HG03196 (cell line): ENCODE data around the gene HYOU1.
A peak's percentile ranks its signal among the peaks of the same experiment; 100 is the strongest.
"Not testable (repeated sequence)": the region's sequence is repeated elsewhere in the genome, so short reads cannot be mapped to it uniquely, and the experiment has no call there.

Source experiments
- ATAC-seq: cut with Tn5 transposase; IDR thresholded peaks from one replicate; pipeline ENCODE4 v1.9.1; 2021; ENCODE audit not compliant: unreplicated experiment

HYOU1 gene

DNA sequence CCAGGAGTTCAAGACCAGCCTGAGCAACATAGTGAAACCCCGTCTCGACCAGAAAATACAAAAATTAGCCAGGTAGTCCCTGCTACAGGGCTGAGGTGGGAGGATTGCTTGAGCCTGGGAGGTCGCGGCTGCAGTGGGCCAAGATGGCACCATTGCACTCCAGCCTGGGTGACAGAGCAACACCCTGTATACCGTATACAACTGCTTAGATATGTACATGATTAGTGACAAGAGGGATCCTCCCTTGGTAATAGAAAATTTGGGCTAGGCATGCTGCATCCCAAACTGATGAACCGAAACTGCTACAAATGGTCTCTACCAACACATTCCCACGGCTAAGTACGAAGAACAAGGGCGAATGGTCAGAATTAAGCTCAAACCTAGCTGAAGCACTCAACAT, 14.1 kb downstream of the HYOU1 start:
- no peak for ATAC-seq

DNA sequence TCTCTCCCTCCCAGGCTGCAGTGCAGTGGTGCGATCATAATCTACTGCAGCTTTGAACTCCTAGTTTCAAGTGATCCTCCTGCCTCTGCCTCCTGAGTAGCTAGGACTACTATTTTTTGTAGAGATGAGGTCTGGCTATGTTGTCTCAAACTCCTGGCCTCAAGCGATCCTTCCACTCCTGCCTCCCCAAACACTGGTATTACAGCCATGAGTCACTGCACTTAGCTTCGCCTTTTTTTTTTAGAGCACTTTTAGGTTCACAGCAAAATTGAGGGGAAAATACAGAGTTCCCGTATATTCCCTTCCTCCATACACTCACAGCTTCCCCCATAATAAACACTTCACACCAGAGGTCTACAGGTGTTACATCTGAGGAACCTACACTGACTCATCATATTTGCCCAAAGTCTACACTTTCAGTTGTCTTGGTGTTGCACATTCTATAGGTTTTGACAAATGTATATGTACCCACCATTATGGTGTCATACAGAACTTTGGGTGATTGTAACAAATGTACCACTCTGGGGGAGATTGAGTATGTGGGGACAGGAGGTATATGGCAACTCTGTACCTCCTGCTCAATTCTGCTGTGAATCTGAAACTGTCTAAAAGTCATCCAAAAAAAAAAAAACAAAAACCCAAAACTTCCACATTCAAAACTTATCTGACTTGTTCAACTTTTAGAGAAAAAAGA, 15.0 kb downstream of the HYOU1 start:
- ATAC-seq: no peak

DNA sequence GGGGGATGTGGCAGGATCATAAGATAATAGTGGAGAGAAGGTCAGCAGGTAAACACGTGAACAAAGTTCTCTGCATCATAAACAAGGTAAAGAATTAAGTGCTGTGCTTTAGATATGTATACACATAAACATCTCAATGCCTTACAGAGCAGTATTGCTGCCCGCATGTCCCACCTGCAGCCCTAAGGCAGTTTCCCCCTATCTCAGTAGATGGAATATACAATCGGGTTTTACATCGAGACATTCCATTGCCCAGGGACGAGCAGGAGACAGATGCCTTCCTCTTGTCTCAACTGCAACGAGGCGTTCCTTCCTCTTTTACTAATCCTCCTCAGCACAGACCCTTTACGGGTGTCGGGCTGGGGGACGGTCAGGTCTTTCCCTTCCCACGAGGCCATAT, 17.5 kb downstream of the HYOU1 start:
- not testable (repeated sequence) for ATAC-seq

DNA sequence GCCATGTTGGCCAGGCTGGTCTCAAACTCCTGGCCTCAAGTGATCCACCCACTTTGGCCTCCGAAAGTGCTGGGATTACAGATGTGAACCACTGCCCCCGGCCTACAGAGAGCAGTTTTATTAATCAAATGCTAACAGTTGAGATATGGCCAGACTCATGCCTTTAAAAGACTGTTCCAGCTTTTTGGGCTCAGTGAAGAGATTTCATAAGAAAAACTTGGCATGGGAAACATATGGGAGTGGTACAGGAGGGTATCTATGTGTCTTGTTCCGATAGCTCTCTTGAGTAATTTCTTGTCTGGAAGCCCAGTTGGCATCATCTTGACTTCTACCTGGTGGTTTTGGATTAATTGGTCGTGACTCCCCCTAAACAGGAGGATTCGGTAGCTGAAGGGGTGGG, 18.1 kb downstream of the HYOU1 start:
- ATAC-seq: no peak

DNA sequence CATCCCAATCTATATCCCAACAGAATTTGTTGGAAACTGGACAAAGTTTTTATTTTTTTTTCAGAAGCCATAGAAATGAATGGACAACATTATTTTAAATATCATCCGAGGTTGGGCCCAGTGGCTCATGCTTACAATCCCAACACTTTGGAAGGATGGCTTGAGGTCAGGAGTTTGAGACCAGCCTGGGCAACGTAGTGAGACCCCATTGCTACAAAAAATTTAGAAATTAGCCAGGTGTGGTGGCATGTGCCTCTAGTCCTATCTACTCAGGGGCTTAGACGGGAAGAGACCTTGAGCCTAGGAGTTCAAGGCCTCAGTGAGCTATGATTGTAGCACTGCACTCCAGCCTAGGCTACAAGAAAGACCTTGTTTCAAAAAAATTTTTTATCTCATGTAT, 22.2 kb downstream of the HYOU1 start:
- ATAC-seq: no peak

DNA sequence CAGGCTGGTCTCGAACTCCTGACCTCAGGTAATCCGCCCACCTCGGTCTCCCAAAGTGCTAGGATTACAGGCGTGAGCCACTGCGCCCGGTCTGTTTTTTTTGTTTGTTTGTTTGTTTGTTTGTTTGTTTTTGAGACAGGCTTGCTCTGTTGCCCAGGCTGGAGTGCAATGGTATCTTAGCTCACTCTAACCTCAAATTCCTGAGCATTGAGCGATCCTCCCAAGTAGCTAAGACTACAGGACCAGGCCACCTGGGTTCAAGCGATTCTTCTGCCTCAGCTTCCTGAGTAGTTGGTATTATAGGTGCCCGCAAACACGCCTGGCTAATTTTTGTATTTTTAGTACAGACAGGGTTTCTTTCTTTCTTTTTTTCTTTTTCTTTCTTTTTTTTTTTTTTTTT, 23.6 kb downstream of the HYOU1 start:
- ATAC-seq: not testable (repeated sequence)

DNA sequence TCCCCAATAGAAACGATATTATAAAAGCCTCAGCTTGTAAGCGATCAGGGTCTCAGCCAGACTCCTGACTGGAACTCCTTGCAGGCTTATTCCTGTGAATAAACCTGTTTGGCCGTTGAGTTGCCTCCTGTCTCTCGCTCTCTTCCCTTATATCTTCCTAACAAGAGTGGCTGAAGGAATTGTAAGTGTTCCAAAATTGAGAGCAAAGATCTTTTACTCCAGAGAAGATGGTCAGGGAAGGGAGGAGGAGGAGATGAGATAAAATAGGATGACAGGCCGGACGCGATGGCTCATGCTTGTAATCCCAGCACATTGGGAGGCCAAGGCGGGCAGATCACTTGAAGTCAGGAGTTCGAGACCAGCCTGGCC, 25.1 kb downstream of the HYOU1 start:
- no peak for ATAC-seq

DNA sequence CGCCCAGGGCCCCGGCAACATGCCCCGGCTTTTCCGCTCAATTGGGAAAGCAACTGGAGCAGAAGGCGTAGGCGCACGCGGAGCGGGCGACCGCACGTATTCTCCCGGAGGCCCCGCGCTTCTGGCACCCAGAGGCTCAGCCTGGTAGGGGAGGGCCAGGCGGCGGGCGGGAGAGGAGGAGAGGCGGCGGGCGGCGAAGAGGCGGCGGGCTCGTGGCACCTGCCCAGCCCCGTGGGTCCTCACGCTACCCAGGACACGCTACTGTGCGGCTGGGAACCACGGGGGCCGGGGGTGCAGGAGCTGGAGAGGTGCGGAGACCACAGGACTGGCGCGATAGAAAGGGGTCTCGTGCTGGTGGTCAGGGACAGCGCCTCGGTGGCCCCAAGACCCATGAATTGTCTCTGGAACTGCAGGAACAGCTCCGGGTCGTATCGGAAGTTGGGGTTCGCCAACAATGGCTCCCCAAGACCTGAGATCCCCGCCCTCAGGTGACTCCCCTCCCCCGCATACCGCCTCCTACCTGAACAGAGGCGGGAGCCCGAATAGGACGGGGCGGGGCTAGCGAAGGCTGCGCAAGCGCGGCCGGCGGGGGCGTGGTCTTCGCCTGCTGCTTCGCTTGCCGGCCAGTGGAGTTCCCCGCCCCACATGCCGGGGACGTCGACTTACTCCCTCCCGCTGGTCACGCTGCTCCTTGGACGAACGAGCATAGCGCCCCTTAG, 26.5 kb downstream of the HYOU1 start, which contains the start of gene SLC37A4:
SLC37A4 (minus strand) TSS at position 549 of the 719 bp plus-strand sequence.
- peak; percentile 90 for ATAC-seq

DNA sequence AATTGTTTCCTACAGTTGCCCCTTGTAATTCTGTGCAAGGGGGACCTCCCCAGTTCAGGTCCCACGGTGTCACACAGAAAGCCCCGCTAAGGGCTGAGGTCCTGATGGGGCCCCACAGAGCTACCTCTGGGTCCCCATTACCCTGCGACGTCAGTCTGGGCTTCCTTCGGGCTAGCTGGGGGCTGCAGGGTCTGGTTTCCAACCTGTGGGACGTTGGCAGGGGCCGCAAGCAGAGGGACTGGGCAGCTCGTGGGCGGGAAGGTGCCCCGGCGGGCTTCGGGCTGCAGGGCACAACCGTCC, 27.0 kb downstream of the HYOU1 start:
- peak; percentile 7 for ATAC-seq

DNA sequence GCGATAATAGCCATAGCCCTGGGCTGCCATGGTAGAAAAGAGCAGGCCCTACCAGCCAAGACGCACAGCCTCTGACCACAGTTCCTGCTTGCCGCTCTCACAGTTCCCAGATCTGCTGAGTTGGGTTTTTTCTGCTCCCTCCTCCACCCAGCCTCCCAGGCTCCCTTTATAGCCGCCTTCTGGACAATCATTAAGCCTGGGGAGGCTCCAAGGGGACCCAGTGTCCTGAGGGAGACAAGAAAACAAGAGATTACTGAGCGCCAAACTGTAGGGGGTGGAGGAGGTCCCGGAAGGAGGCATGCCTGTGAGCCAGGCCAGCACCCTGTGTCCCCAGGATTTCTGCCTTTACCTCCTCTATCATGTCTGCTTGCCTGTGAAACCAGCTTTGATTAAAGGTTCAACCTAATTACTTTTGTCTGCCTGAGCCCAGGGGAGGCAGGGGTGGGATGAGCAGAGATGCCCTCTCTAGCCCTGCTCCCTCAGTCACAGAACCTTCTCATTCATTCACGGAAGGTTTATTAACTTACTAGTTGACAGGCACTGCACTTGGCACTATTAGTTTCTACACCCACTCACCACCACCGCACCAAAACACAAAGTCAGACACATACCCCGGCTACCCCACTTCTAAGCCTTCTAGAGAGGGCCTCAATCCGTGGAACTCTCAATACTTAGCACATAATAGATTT, 27.5 kb downstream of the HYOU1 start:
- peak; percentile 0 for ATAC-seq

DNA sequence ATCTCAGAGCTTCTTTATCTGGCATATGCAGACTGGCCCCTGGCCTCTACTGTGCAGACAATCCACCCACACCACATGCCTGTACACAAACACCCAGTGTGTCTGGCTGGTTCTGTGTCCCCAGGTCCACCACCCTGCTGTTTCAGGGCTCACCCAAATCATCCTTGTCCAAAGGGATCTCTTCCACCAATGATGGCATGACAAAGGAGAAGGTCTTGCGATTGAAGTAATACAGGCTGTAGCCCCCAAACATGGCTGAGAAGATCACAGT, 28.0 kb downstream of the HYOU1 start:
- ATAC-seq: no peak

DNA sequence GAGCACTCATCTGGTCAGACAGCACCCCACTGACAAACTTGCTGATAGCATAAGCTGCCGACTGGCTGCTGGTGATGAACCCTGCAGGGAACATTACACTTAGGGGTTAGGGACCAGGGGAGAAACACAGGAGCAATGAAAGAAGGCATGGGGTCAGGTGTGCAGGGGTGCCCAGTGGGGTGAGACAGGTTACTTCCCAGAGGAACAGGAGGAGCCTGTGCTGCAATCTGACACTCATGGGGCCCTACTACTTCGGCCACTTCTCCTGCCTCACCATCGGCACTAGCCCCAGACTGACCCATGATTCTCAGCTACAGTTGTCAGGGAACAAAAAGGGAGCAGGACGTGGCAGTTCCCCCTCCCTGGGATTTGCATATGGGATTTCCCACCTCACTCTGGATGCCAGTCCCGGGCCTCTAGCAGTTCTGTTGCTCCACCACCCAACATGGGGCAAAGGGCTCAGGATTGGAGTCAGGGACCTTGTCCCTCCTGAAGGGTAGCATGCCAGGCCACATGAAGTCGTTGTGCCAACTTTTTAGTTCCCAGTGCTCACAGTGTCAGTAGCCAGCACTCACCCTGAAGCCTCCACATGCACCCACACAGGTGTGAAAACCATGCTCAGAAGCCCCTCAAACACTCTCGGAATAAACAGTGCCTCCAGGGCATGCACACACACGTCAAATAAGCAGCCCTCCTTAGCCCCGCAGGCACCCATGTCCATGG, 28.5 kb downstream of the HYOU1 start:
- ATAC-seq: no peak

DNA sequence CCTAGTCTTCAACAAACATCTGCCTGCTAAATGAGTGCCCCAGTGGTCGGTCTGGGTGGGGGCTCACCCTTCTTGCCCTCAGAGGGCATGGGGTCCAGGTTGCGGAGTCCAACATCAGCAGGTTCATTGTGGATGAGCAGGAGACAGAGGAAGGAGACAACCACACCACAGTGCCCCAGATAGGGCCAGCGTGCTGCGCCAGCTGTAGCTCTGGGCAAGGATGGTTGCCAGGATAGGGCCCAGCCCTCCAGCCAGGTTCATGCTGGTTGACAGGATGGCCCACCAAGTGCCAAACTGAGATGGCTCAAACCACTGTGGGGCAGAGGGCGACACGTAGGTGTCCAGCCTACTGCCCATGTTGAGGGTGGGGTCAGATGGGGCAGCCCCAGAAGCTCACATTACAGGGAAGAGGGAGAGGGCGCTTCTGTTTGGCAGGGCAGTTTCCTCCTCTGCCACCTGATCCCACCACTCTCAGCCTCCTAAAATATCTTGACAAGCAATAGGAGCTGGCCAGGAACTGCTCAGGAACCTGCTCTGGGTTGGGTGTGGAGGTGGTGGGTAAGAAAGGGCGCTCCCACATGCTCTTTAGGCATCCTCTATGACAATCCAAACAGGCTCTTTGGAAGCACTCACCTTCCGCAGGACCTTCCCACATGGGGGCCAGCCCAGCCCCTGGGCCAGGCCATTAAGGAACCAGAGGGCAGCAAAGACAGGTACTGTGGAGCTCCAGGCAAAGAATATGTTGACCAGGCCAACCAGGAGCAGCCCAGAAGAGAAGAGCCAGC, 29.3 kb downstream of the HYOU1 start:
- no peak for ATAC-seq

DNA sequence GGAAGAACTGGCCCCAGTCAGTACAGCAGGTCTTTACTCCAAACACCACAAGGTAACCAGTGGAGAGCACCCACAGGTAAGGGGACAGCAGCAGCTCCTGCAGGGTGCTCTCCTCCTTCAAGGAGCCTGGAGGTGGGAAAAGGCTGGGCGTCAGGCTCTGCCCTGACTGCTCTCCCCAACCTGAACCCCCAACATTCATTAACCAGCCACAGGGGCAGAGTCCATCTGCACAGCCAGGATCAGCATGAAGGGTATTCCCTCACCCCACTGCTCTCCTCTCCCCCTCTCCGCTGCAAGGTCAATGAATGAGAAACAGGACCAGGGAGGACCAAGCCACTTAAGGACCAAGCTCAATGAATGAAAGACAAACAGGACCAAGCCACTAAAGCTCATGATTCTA, 30.0 kb downstream of the HYOU1 start:
- ATAC-seq: no peak

DNA sequence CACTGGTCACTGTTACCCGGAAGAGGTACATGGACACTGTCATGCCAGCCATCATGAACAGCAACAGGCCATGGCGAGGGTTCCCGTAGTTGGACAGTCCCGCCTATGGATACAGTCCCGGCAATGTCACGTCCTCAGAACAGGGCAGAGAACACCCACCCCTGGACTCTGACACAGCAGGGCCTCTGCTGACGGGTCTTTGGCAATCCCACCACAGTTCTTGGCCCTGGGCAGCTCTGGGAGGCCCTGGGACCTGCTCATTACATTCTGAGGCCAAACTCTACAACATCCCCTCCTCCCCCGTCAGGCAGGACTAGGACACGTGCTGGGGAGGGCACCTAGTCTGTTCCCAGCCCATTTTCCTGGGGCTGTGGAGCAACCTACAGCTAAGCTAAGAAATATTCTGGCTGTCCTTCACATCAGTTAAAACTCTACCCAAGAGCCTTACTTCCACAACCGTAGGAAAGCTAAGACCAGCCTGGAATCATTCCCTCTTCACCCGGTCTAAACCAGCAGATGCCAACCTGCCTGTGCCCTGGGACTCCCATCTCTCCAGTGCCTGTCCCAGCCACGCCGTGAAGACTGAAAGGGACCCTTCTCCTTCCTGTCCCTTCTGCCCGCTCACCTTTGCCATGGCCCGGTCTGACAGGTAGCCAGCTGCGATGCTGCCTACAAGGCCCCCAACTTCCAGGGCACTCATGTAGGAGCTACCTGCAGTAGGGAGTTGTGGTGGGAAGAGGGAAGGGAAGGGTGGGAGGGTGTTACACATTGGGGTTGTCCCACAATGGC, 30.8 kb downstream of the HYOU1 start:
- ATAC-seq: no peak

DNA sequence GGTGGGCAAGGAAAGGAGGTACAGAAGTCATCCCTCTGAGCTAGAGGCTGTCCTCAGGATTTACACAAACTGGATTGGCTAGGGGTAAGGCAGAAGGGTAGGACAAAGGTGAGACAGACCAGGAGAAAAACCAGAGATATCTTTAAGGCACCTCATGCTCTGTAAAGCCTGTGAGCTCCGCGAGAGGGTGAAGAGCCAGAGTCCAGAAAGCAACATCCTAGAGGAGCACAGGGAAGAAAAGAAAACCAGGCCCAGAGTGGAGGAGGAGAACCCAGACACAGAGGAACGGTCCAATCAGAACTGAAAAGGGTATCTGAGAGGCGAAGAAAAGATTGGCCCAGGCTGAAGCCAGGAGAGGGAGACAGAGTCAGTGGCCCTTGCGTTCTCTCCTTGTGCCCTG, 31.5 kb downstream of the HYOU1 start:
- no peak for ATAC-seq

DNA sequence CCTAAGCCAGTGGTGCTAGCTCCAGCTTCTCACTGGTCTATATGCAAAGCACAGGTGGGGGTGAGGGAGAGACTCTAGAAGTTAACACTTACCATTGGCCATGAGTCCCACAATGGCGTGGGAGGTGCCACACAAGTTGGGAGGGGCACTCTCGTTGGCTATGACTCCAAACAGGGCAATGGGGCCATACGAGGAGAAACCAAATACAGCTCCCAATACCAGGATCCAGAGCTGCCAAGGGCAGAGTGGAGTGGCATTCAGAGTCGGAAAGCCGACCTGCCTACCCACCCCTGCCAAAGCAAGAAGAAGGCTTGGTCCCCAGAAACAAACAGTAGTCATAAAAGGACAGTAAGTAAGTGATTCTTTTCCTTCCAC, 31.9 kb downstream of the HYOU1 start:
- ATAC-seq: no peak

DNA sequence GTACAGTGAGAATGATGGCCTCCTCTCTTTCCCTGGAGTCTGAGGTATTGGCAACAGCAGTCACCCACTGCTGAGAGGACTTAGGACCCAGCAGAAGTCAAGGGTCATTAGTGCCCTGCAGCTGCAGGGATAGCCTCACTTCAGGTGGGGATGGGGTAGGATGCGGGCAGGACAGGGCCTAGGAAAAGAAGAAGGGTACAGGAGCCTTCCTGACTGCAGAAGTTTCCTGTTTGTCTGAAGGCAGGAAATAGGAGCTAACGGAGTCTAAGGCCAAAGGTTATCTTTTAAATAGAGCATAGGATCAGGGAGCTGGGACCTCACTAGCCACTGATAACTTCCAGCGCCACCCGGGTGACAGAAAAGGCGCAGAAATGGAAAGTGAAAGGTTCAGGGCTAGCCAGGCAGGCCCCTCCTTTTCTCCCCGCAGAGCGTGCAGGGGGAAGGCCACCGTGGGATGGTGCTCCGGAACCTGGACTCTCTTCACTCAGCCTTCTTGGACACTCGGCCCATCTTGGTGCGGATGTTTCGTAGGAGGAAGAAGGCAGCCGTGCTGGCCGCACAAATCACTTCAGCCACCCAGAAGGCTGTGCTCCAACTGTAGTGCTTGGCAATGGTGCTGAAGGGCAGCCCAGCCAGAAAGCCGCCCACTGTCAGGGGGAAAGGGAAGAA, 32.4 kb downstream of the HYOU1 start:
- no peak for ATAC-seq

DNA sequence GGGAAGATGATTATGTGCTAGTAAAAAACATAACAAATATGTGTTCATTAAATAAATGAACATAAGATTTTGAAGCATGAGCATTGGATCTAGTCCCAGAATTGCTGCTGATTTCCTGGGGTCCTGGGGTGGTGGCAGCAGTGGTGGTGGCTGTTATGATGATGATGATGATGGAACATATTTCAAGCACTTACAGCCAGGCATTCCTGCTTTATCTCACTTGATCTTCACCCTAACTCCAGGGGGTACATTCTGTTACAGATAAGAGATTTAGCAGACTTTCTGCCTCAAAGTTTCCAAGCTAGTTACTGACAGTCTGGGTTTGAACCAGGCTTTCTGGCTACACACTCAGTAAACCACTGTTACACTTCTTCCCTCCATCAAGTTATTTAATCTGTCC, 33.3 kb downstream of the HYOU1 start:
- no peak for ATAC-seq

DNA sequence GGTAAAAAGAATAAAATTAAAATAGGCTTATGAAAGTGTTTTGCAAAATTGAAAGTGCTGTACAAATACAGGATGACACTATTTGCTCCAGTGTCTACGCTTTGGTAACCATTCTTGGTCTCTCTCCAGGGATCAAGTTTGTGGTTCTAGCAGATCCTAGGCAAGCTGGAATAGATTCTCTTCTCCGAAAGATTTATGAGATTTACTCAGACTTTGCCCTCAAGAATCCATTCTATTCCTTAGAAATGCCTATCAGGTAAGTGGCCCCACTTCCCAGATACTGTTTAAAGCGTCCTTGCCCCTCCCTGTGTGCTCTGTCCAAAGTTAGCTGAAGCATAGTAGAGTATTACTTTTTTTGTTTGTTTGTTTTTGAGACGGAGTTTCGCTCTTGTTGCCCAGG, 35.4 kb downstream of the HYOU1 start:
- no peak for ATAC-seq
